Measurements from ENCODE around the gene NDUFS6.
"Not testable (repeated sequence)": the region's sequence is repeated elsewhere in the genome, so short reads cannot be mapped to it uniquely, and the experiment has no call there.

NDUFS6 gene

GRCh38 chr5:1814183-1815020 is 13.2 kb downstream of the NDUFS6 start:
- no peak for ATAC-seq
- TF ChIP-seq PPARA (CRISPR knock-in tag; IDR thresholded peaks at IDR 0.05; ENCODE audit: borderline replicate concordance) (no peak), TCF4 (CRISPR knock-in tag; IDR thresholded peaks at IDR 0.05; ENCODE audit: borderline replicate concordance) (no peak)

GRCh38 chr5:1815071-1815786 is 14.0 kb downstream of the NDUFS6 start:
- TF ChIP-seq CSDC2 (CRISPR knock-in tag; IDR thresholded peaks at IDR 0.05) = no peak
- no peak for ATAC-seq

GRCh38 chr5:1815881-1816292 is 14.7 kb downstream of the NDUFS6 start:
- no peak for ATAC-seq
- TF ChIP-seq SNAI2 (CRISPR knock-in tag; IDR thresholded peaks at IDR 0.05) (no peak), ZNF8 (CRISPR knock-in tag; IDR thresholded peaks at IDR 0.05) (no peak), PPARA (CRISPR knock-in tag; IDR thresholded peaks at IDR 0.05; ENCODE audit: borderline replicate concordance) (no peak), POU6F1 (CRISPR knock-in tag; IDR thresholded peaks at IDR 0.05; ENCODE audit: borderline replicate concordance, low read depth) (no peak), ZC3H10 (CRISPR knock-in tag; IDR thresholded peaks at IDR 0.05) (no peak), OSR1 (CRISPR knock-in tag; IDR thresholded peaks at IDR 0.05) (no peak), BACH2 (CRISPR knock-in tag; IDR thresholded peaks at IDR 0.05; ENCODE audit: borderline replicate concordance) (no peak), PATZ1 (CRISPR knock-in tag; IDR thresholded peaks at IDR 0.05; ENCODE audit: borderline replicate concordance) (no peak), CSRNP3 (CRISPR knock-in tag; IDR thresholded peaks at IDR 0.05) (no peak)

GRCh38 chr5:1816495-1817089 is 15.4 kb downstream of the NDUFS6 start:
- not testable (repeated sequence) for ATAC-seq

GRCh38 chr5:1817261-1818043 is 16.2 kb downstream of the NDUFS6 start:
- TF ChIP-seq SNAI2 (CRISPR knock-in tag; IDR thresholded peaks at IDR 0.05) (no peak), BACH2 (CRISPR knock-in tag; IDR thresholded peaks at IDR 0.05; ENCODE audit: borderline replicate concordance) (no peak), ZC3H10 (CRISPR knock-in tag; IDR thresholded peaks at IDR 0.05) (no peak), ZFP3 (CRISPR knock-in tag; IDR thresholded peaks at IDR 0.05) (no peak), CREB5 (CRISPR knock-in tag; IDR thresholded peaks at IDR 0.05; ENCODE audit: low read depth) (no peak), ESRRG (CRISPR knock-in tag; IDR thresholded peaks at IDR 0.05) (no peak), TCF4 (CRISPR knock-in tag; IDR thresholded peaks at IDR 0.05; ENCODE audit: borderline replicate concordance) (no peak), PATZ1 (CRISPR knock-in tag; IDR thresholded peaks at IDR 0.05; ENCODE audit: borderline replicate concordance) (no peak), ARNTL (CRISPR knock-in tag; IDR thresholded peaks at IDR 0.05; ENCODE audit: borderline replicate concordance, low read depth) (no peak), POU6F1 (CRISPR knock-in tag; IDR thresholded peaks at IDR 0.05; ENCODE audit: borderline replicate concordance, low read depth) (no peak), OSR1 (CRISPR knock-in tag; IDR thresholded peaks at IDR 0.05) (no peak), GLIS3 (CRISPR knock-in tag; IDR thresholded peaks at IDR 0.05) (no peak), ISL1 (CRISPR knock-in tag; IDR thresholded peaks at IDR 0.05) (no peak)
- ATAC-seq = no peak

Data from SK-N-SH treated with all-trans-retinoic acid at 6 μM for 48 hours (cell line).